Calu3 (cell line): ENCODE results near the gene ZNF611. TPM values are rescaled to one million over a fixed set of nuclear protein-coding genes. Genes with fewer than 3 reads are reported as not detected.

Source experiments
- BruUV-seq: library from RNA; stranded (reverse); fragments of 400-500 nt; replicated peaks from 2 replicates; lab custom pipeline; 2021; lab: Mats Ljungman, UMichigan
- CTCF ChIA-PET: fragments of 300-600 bp; sonication (Branson Sonifier 250); formaldehyde crosslinking; loops from one replicate; lab custom pipeline; 2022; ENCODE audit warnings: antibody characterized with exemption; lab: Charles Lee
- DNase-seq: peaks from one replicate; pipeline ENCODE4 v3.0.0; 2022
- H3K27ac Mint-ChIP-seq: one replicate; pipeline ENCODE4 v1.8.0; 2022; ENCODE audit warnings: mixed read lengths; ENCODE audit not compliant: unreplicated experiment
- H3K27me3 Mint-ChIP-seq: one replicate; pipeline ENCODE4 v1.8.0; 2022; ENCODE audit warnings: mixed read lengths; ENCODE audit not compliant: unreplicated experiment
- H3K36me3 Mint-ChIP-seq: one replicate; pipeline ENCODE4 v1.8.0; 2022; ENCODE audit warnings: mild to moderate bottlenecking, moderate library complexity, mixed read lengths; ENCODE audit not compliant: insufficient read depth, unreplicated experiment
- H3K4me1 Mint-ChIP-seq: one replicate; pipeline ENCODE4 v1.8.0; 2022; ENCODE audit warnings: mild to moderate bottlenecking, low read depth, mixed read lengths; ENCODE audit not compliant: unreplicated experiment
- H3K4me3 Mint-ChIP-seq: one replicate; pipeline ENCODE4 v1.8.0; 2022; ENCODE audit warnings: mild to moderate bottlenecking, low read depth, moderate library complexity, mixed read lengths; ENCODE audit not compliant: unreplicated experiment
- H3K9me3 Mint-ChIP-seq: one replicate; pipeline ENCODE4 v1.8.0; 2022; ENCODE audit warnings: low read depth, mixed read lengths; ENCODE audit not compliant: unreplicated experiment
- CTCF ChIP-seq: fragments of 200-600 bp; IDR thresholded peaks from one replicate; pipeline ENCODE4 v1.8.0; 2022; ENCODE audit warnings: antibody characterized with exemption; ENCODE audit not compliant: unreplicated experiment
- intact Hi-C: fragments of 100-400 bp; cut with micrococcal nuclease; formaldehyde crosslinking; loops from one replicate; pipeline ENCODE4 v1.10.0; 2022; ENCODE audit not compliant: unreplicated experiment
- total RNA-seq: library from RNA; stranded (reverse); gene quantifications from 2 replicates; pipeline ENCODE4 v1.2.3, GENCODE V29; 2022

The ZNF611 gene
- total RNA-seq, 1 experiment from 2014 or later, result 19.8 TPM

- Mint-ChIP-seq H3K9me3 (peaks cover 18% of the 10 kb centered on the region), H3K36me3 (peaks cover 5% of the 10 kb centered on the region), H3K27ac (no peak overlapping the region), H3K27me3 (no peaks in the 10 kb centered on the region), H3K4me3 (no peak overlapping the region), H3K4me1 (no peaks in the 10 kb centered on the region)
- TF ChIP-seq CTCF, result no peak
- no peak for DNase-seq
- intact Hi-C loops, result no loop called here
- CTCF ChIA-PET, result no interaction called here
- no TSS peak for BruUV-seq
Observed at GRCh38 chr19:52670046-52670445, 64.8 kb downstream of the ZNF611 start.

GRCh38 chr19:52669586-52669985, 65.3 kb downstream of the ZNF611 start:
- TF ChIP-seq CTCF, result no peak
- DNase-seq, result no peak
- H3K4me1 Mint-ChIP-seq, result no peaks in the 10 kb centered on the region
- CTCF ChIA-PET, result no interaction called here
- no TSS peak for BruUV-seq
- intact Hi-C loops, result no loop called here
- no peak overlapping the region for H3K27ac Mint-ChIP-seq
- peaks cover 16% of the 10 kb centered on the region for H3K9me3 Mint-ChIP-seq
- no peaks in the 10 kb centered on the region for H3K27me3 Mint-ChIP-seq
- H3K4me3 Mint-ChIP-seq, result no peak overlapping the region
- H3K36me3 Mint-ChIP-seq, result peaks cover 5% of the 10 kb centered on the region

GRCh38 chr19:52667972-52668371, 66.9 kb downstream of the ZNF611 start:
- CTCF ChIA-PET, result no interaction called here
- Mint-ChIP-seq H3K4me3 (no peak overlapping the region), H3K27me3 (no peaks in the 10 kb centered on the region), H3K9me3 (peaks cover 16% of the 10 kb centered on the region), H3K4me1 (no peaks in the 10 kb centered on the region), H3K27ac (no peak overlapping the region), H3K36me3 (peaks cover 5% of the 10 kb centered on the region)
- BruUV-seq, result no TSS peak
- DNase-seq, result no peak
- intact Hi-C loops, result no loop called here
- no peak for TF ChIP-seq CTCF

GRCh38 chr19:52666506-52666905, 68.3 kb downstream of the ZNF611 start:
- Mint-ChIP-seq H3K9me3 (peaks cover 19% of the 10 kb centered on the region), H3K27me3 (no peaks in the 10 kb centered on the region), H3K27ac (no peak overlapping the region), H3K4me3 (no peak overlapping the region), H3K4me1 (no peaks in the 10 kb centered on the region), H3K36me3 (peaks cover 5% of the 10 kb centered on the region)
- TF ChIP-seq CTCF, result no peak
- no peak for DNase-seq
- BruUV-seq, result no TSS peak
- intact Hi-C loops, result no loop called here
- CTCF ChIA-PET, result no interaction called here
